Caco-2 (cell line): Measurements from ENCODE around the gene PPM1B. TPM values are rescaled to one million over a fixed set of nuclear protein-coding genes. Genes with fewer than 3 reads are reported as not detected.
"Not testable (repeated sequence)": the region's sequence is repeated elsewhere in the genome, so short reads cannot be mapped to it uniquely, and the experiment has no call there.

Source experiments
- BruUV-seq: library from RNA; stranded (reverse); fragments of 400-500 nt; replicated peaks from 2 replicates; lab custom pipeline; 2021; lab: Mats Ljungman, UMichigan
- CTCF ChIA-PET: fragments of 300-600 bp; sonication (Branson Sonifier 250); formaldehyde crosslinking; loops from one replicate; lab custom pipeline; 2022; ENCODE audit warnings: antibody characterized with exemption; lab: Charles Lee
- POLR2A ChIA-PET: fragments of 300-600 bp; sonication (Branson Sonifier 250); formaldehyde crosslinking; loops from one replicate; lab custom pipeline; 2022; ENCODE audit warnings: antibody characterized with exemption; lab: Charles Lee
- DNase-seq, 2 experiments: peaks; one replicate each; pipeline versions ENCODE4 v3.0.0 to v3.0.0-alpha.2; 2020 to 2022
- H3K27me3 ChIP-seq: replicated peaks from 2 replicates; pipeline ENCODE4 v1.6.0; 2011; ENCODE audit warnings: low read length; ENCODE audit not compliant: control insufficient read depth, insufficient read depth
- H3K36me3 ChIP-seq: 2 replicates; pipeline ENCODE4 v1.5.1; 2011; ENCODE audit warnings: low read length; ENCODE audit not compliant: control insufficient read depth, insufficient read depth
- H3K4me1 ChIP-seq: fragments of 250-450 bp; sonication (Bioruptor Pico); 2 replicates; pipeline ENCODE4 v1.5.1; 2020; ENCODE audit warnings: mild to moderate bottlenecking
- H3K4me3 ChIP-seq: 2 replicates; pipeline ENCODE4 v1.5.1; 2011; ENCODE audit warnings: low read depth, mild to moderate bottlenecking, control low read depth, low read length
- H3K9me3 ChIP-seq: fragments of 250-450 bp; sonication (Bioruptor Pico); 2 replicates; pipeline ENCODE4 v1.5.1; 2020; ENCODE audit warnings: mild to moderate bottlenecking, moderate library complexity
- H3K27ac Mint-ChIP-seq: one replicate; pipeline ENCODE4 v1.8.0; 2022; ENCODE audit warnings: mixed read lengths; ENCODE audit not compliant: unreplicated experiment
- H3K27me3 Mint-ChIP-seq: one replicate; pipeline ENCODE4 v1.8.0; 2022; ENCODE audit warnings: mixed read lengths; ENCODE audit not compliant: insufficient read depth, unreplicated experiment
- H3K36me3 Mint-ChIP-seq: one replicate; pipeline ENCODE4 v1.8.0; 2022; ENCODE audit warnings: mild to moderate bottlenecking, mixed read lengths; ENCODE audit not compliant: insufficient read depth, unreplicated experiment
- H3K4me1 Mint-ChIP-seq: one replicate; pipeline ENCODE4 v1.8.0; 2022; ENCODE audit warnings: low read depth, mixed read lengths; ENCODE audit not compliant: unreplicated experiment
- H3K4me3 Mint-ChIP-seq: one replicate; pipeline ENCODE4 v1.8.0; 2022; ENCODE audit warnings: mild to moderate bottlenecking, moderate library complexity, mixed read lengths; ENCODE audit not compliant: unreplicated experiment
- H3K9me3 Mint-ChIP-seq: one replicate; pipeline ENCODE4 v1.8.0; 2022; ENCODE audit warnings: mixed read lengths; ENCODE audit not compliant: unreplicated experiment
- CTCF ChIP-seq, 2 experiments: fragments of 200-600 bp in 1 of 2; IDR thresholded peaks; 1 replicate in 1 of 2; 2 replicates in 1 of 2; pipeline versions ENCODE4 v1.5.1 to v1.8.0; 2011 to 2022; ENCODE audit warnings: antibody characterized with exemption in 1 of 2, control low read depth in 1 of 2, inconsistent platforms in 1 of 2, low read depth in 1 of 2, low read length in 1 of 2, mild to moderate bottlenecking in 1 of 2, moderate library complexity in 1 of 2; ENCODE audit not compliant: insufficient read depth in 1 of 2, severe bottlenecking in 1 of 2, unreplicated experiment in 1 of 2
- intact Hi-C: fragments of 100-400 bp; cut with micrococcal nuclease; formaldehyde crosslinking; loops from one replicate; pipeline ENCODE4 v1.10.0; 2022; ENCODE audit not compliant: unreplicated experiment
- total RNA-seq: library from RNA; stranded (reverse); gene quantifications from 2 replicates; pipeline ENCODE4 v1.2.3, GENCODE V29; 2022

The PPM1B gene
- total RNA-seq, 1 experiment from 2014 or later = 82.9 TPM

- no TSS peak for BruUV-seq
- peaks cover 48% of the 10 kb centered on the region for H3K36me3 Mint-ChIP-seq
- POLR2A ChIA-PET = no interaction called here
- TF ChIP-seq CTCF (IDR thresholded peaks at IDR 0.05; ENCODE audit: insufficient read depth in 1 of 2, low read depth in 1 of 2, low read length in 1 of 2, severe bottlenecking in 1 of 2, unreplicated experiment in 1 of 2) = no peak
- no peak overlapping the region for H3K4me3 Mint-ChIP-seq
- no peaks in the 10 kb centered on the region for H3K9me3 Mint-ChIP-seq
- Histone ChIP-seq H3K4me1 (no peaks in the 10 kb centered on the region; the same call in 1 of the 2 replicates), H3K9me3 (no peaks in the 10 kb centered on the region), H3K4me3 (no peak overlapping the region), H3K27me3 (no peaks in the 10 kb centered on the region), H3K36me3 (no peaks in the 10 kb centered on the region)
- intact Hi-C loops = no loop called here
- no peaks in the 10 kb centered on the region for H3K4me1 Mint-ChIP-seq
- CTCF ChIA-PET = no interaction called here
- no peaks in the 10 kb centered on the region for H3K27me3 Mint-ChIP-seq
- H3K27ac Mint-ChIP-seq = no peak overlapping the region
- DNase-seq = no peak
Measured at GRCh38 chr2:44207102-44207501, 38.4 kb downstream of the PPM1B start.

GRCh38 chr2:44207648-44208047, 39.0 kb downstream of the PPM1B start:
- H3K27ac Mint-ChIP-seq, H3K4me3 ChIP-seq, H3K4me1 Mint-ChIP-seq, POLR2A ChIA-PET, H3K9me3 ChIP-seq, H3K27me3 ChIP-seq, intact Hi-C loops, H3K4me1 ChIP-seq, H3K27me3 Mint-ChIP-seq, H3K4me3 Mint-ChIP-seq, H3K36me3 ChIP-seq, BruUV-seq, DNase-seq, H3K9me3 Mint-ChIP-seq, CTCF ChIA-PET: not testable (repeated sequence)
- peaks cover 53% of the 10 kb centered on the region for H3K36me3 Mint-ChIP-seq

- no peak for TF ChIP-seq CTCF (IDR thresholded peaks at IDR 0.05; ENCODE audit: insufficient read depth in 1 of 2, low read depth in 1 of 2, low read length in 1 of 2, severe bottlenecking in 1 of 2, unreplicated experiment in 1 of 2)
- no TSS peak for BruUV-seq
- no peak overlapping the region for H3K4me3 ChIP-seq
- Mint-ChIP-seq H3K4me1 (no peaks in the 10 kb centered on the region), H3K9me3 (no peaks in the 10 kb centered on the region), H3K27ac (no peak overlapping the region), H3K27me3 (no peaks in the 10 kb centered on the region), H3K4me3 (no peak overlapping the region), H3K36me3 (peaks cover 47% of the 10 kb centered on the region)
- ChIA-PET CTCF (no interaction called here), POLR2A (interaction anchor here (0.6 kb wide), 1 partner anchor 10 kb away, joined by 3 read pairs; no protein-coding TSS in a partner anchor)
- H3K4me1 ChIP-seq = peaks cover 6% of the 10 kb centered on the region; the same call in 1 of the 2 replicates
- H3K27me3 ChIP-seq = no peaks in the 10 kb centered on the region
- DNase-seq = no peak
- no peaks in the 10 kb centered on the region for H3K9me3 ChIP-seq
- no peaks in the 10 kb centered on the region for H3K36me3 ChIP-seq
- intact Hi-C loops = no loop called here
Measured at GRCh38 chr2:44210362-44210761, 41.7 kb downstream of the PPM1B start.

DNA sequence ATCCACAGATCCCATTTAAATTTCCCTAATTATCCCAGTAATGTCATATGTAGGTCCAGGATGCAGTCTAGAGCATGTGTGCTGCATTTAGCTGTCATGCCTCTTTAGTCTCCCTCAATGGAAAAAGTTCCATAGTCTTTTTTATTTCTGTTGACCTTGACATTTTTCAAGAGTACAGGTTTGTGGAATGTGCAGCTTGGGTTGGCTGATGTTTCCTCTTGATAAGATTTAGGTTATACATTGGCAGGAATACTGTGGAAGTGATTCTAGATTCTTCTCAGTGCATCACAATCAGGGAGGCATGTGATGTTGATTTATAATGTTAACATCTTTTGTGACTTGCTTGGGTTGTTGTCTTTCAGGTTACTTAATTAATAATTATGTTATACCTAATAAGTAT, 42.5 kb downstream of the PPM1B start:
- no peak overlapping the region for H3K4me3 Mint-ChIP-seq
- H3K9me3 ChIP-seq = no peaks in the 10 kb centered on the region
- H3K27ac Mint-ChIP-seq = no peak overlapping the region
- peaks cover 7% of the 10 kb centered on the region for H3K4me1 Mint-ChIP-seq
- no peaks in the 10 kb centered on the region for H3K27me3 ChIP-seq
- POLR2A ChIA-PET = no interaction called here
- intact Hi-C loops = no loop called here
- H3K27me3 Mint-ChIP-seq = no peaks in the 10 kb centered on the region
- BruUV-seq = no TSS peak
- CTCF ChIA-PET = no interaction called here
- H3K4me1 ChIP-seq = peaks cover 13% of the 10 kb centered on the region; the same call in 1 of the 2 replicates
- no peak overlapping the region for H3K4me3 ChIP-seq
- TF ChIP-seq CTCF (IDR thresholded peaks at IDR 0.05; ENCODE audit: insufficient read depth in 1 of 2, low read depth in 1 of 2, low read length in 1 of 2, severe bottlenecking in 1 of 2, unreplicated experiment in 1 of 2) = no peak
- H3K9me3 Mint-ChIP-seq = no peaks in the 10 kb centered on the region
- H3K36me3 ChIP-seq = no peaks in the 10 kb centered on the region
- peaks cover 51% of the 10 kb centered on the region for H3K36me3 Mint-ChIP-seq
- DNase-seq = no peak
